ENCODE measurements around the gene PGLYRP2. TPM values are rescaled to one million over a fixed set of nuclear protein-coding genes. Genes with fewer than 3 reads are reported as not detected.

Gene PGLYRP2
- total RNA-seq, 1 donor from 2014 or later, result not detected

DNA sequence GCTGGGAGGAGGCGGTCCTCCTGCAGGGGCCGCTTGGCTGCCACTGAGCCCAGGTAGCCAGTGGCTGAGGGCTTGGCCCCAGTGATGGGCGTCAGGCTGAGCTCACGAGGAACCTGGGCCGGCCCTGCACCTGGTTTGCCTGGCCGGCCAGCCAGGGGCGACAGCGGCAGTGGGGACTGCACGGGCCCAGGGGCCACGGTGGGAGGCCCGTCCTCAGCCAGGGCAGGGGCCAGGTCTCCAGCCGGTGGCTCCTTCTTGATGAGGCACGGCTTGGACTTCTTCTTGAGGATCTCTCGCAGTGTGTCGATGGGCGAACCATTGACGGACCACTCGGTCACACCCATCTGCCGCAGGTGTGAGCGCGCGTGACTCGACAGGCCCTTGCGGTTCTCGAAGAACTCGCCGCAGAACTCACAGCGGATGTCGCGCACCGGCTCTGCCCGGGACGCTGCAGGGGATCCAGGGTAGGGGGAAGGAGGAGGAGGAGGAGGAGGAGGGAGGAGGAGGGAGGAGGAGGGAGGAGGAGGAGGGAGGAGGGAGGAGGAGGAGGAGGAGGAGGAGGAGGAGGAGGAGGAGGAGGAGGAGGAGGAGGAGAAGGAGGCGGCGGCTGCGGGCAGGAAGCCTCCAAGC, 53.9 kb downstream of the PGLYRP2 start:
- Mint-ChIP-seq H3K27me3 (ENCODE audit: low read depth, unreplicated experiment) (no peaks in the 10 kb centered on the region), H3K4me1 (ENCODE audit: low read depth, unreplicated experiment) (peaks cover under 1% of the 10 kb centered on the region), H3K36me3 (ENCODE audit: low read depth, unreplicated experiment) (peaks cover 28% of the 10 kb centered on the region), H3K4me3 (ENCODE audit: unreplicated experiment) (no peak overlapping the region), H3K27ac (ENCODE audit: unreplicated experiment) (no peak overlapping the region), H3K9me3 (ENCODE audit: unreplicated experiment) (no peaks in the 10 kb centered on the region)
- peaks cover 5% of the 10 kb centered on the region for H3K9me3 ChIP-seq (ENCODE audit: insufficient read depth, low read depth, low read length)
- peaks cover 42% of the 10 kb centered on the region for H4K20me1 ChIP-seq (ENCODE audit: insufficient read depth, low read length)
- H3K27ac ChIP-seq (ENCODE audit: low read depth, low read length), result no peak overlapping the region
- no peak overlapping the region for H3K4me3 ChIP-seq (ENCODE audit: insufficient read depth, low read depth, low read length)
- H3K27me3 ChIP-seq (ENCODE audit: insufficient read depth, low read length), result no peaks in the 10 kb centered on the region
- peaks cover 1% of the 10 kb centered on the region for H3K4me1 ChIP-seq (ENCODE audit: insufficient read depth, low read length)
- H3K9ac ChIP-seq (ENCODE audit: low read length), result no peak overlapping the region
- no peak for FAIRE-seq
- H3K4me2 ChIP-seq (ENCODE audit: low read length), result no peak overlapping the region
- peaks cover 20% of the 10 kb centered on the region for H3K36me3 ChIP-seq (ENCODE audit: insufficient read depth, low read length)
- DNase-seq (ENCODE audit: low read depth), result no peak
- H3K79me2 ChIP-seq (ENCODE audit: insufficient read depth, low read length), result peaks cover 33% of the 10 kb centered on the region
- no peak overlapping the region for H2AFZ ChIP-seq (ENCODE audit: low read depth, low read length)
- TF ChIP-seq, protein P1, sequence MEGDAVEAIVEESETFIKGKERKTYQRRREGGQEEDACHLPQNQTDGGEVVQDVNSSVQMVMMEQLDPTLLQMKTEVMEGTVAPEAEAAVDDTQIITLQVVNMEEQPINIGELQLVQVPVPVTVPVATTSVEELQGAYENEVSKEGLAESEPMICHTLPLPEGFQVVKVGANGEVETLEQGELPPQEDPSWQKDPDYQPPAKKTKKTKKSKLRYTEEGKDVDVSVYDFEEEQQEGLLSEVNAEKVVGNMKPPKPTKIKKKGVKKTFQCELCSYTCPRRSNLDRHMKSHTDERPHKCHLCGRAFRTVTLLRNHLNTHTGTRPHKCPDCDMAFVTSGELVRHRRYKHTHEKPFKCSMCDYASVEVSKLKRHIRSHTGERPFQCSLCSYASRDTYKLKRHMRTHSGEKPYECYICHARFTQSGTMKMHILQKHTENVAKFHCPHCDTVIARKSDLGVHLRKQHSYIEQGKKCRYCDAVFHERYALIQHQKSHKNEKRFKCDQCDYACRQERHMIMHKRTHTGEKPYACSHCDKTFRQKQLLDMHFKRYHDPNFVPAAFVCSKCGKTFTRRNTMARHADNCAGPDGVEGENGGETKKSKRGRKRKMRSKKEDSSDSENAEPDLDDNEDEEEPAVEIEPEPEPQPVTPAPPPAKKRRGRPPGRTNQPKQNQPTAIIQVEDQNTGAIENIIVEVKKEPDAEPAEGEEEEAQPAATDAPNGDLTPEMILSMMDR (IDR thresholded peaks at IDR 0.05; ENCODE audit: insufficient read depth, low read depth, low read length), result no peak
- no peak for TF ChIP-seq EZH2 (IDR thresholded peaks at IDR 0.05; ENCODE audit: insufficient read depth, low read length)

DNA sequence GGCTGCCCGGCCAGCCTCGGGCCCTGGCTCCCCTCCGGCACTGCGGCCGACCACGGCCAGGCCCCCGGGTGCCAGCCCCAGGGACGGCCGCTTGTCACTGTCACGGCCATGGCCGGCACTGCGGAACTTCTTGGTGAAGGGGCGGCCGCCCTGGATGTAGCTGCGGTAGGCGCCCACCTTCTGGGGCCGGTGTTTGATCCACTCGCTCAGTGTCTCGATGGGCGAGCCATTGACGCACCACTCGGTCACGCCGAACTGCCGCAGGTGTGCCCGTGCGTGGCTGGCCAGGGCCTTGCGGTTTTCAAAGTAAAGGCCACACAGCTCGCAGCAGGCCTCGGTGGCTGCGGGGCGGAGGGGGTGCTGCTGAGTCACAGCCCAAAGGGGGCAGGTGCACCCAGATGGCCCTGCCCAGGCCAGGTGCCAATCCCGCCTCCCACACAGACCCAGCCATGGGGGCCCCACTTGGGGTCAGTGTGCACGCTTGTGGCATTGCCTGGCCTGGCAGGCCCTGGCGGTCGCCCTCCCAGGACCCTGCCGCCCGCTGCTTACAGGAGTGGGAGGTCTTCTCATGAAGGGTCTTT, 54.5 kb downstream of the PGLYRP2 start:
- TF ChIP-seq EZH2 (IDR thresholded peaks at IDR 0.05; ENCODE audit: insufficient read depth, low read length), result no peak
- TF ChIP-seq, protein P1 (IDR thresholded peaks at IDR 0.05; ENCODE audit: insufficient read depth, low read depth, low read length), result no peak
- DNase-seq (ENCODE audit: low read depth) (no peak), FAIRE-seq (no peak)
- Histone ChIP-seq H3K9ac (ENCODE audit: low read length) (no peak overlapping the region), H3K4me1 (ENCODE audit: insufficient read depth, low read length) (no peaks in the 10 kb centered on the region), H3K36me3 (ENCODE audit: insufficient read depth, low read length) (peaks cover 20% of the 10 kb centered on the region), H4K20me1 (ENCODE audit: insufficient read depth, low read length) (peaks cover 36% of the 10 kb centered on the region), H3K9me3 (ENCODE audit: insufficient read depth, low read depth, low read length) (peaks cover 5% of the 10 kb centered on the region), H3K4me3 (ENCODE audit: insufficient read depth, low read depth, low read length) (no peak overlapping the region), H3K79me2 (ENCODE audit: insufficient read depth, low read length) (peaks cover 27% of the 10 kb centered on the region), H3K27ac (ENCODE audit: low read depth, low read length) (no peak overlapping the region), H2AFZ (ENCODE audit: low read depth, low read length) (no peak overlapping the region), H3K27me3 (ENCODE audit: insufficient read depth, low read length) (no peaks in the 10 kb centered on the region), H3K4me2 (ENCODE audit: low read length) (no peak overlapping the region)
- no peaks in the 10 kb centered on the region for H3K27me3 Mint-ChIP-seq (ENCODE audit: low read depth, unreplicated experiment)
- no peak overlapping the region for H3K27ac Mint-ChIP-seq (ENCODE audit: unreplicated experiment)
- H3K36me3 Mint-ChIP-seq (ENCODE audit: low read depth, unreplicated experiment), result peaks cover 27% of the 10 kb centered on the region
- no peaks in the 10 kb centered on the region for H3K4me1 Mint-ChIP-seq (ENCODE audit: low read depth, unreplicated experiment)
- H3K4me3 Mint-ChIP-seq (ENCODE audit: unreplicated experiment), result no peak overlapping the region
- no peaks in the 10 kb centered on the region for H3K9me3 Mint-ChIP-seq (ENCODE audit: unreplicated experiment)

DNA sequence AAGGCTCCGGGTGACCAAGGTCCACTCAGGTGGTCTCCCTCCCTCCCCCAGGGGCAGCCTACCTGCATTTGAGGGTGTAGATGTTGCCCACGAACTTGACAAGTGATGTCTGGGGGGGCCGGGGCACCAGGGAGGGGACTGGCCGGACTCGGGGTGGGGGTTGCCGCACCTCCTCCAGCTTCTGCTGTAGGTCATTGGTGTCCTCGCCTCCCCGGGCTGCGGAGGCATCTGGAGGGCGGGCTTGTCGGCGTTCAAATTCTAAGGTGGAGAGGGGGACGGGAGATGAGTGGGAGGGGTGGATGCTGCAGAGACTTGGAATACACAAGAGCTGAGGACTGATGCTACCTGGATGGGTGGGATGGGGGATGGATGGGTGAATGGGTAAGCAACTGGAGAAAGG, 55.2 kb downstream of the PGLYRP2 start:
- no peak for DNase-seq (ENCODE audit: low read depth)
- H3K36me3 Mint-ChIP-seq (ENCODE audit: low read depth, unreplicated experiment), result peaks cover 30% of the 10 kb centered on the region
- Histone ChIP-seq H4K20me1 (ENCODE audit: insufficient read depth, low read length) (peaks cover 30% of the 10 kb centered on the region), H3K9me3 (ENCODE audit: insufficient read depth, low read depth, low read length) (peaks cover 5% of the 10 kb centered on the region), H3K27me3 (ENCODE audit: insufficient read depth, low read length) (no peaks in the 10 kb centered on the region), H3K4me1 (ENCODE audit: insufficient read depth, low read length) (peaks cover 6% of the 10 kb centered on the region), H3K4me2 (ENCODE audit: low read length) (no peak overlapping the region), H2AFZ (ENCODE audit: low read depth, low read length) (no peak overlapping the region), H3K27ac (ENCODE audit: low read depth, low read length) (no peak overlapping the region), H3K9ac (ENCODE audit: low read length) (no peak overlapping the region), H3K36me3 (ENCODE audit: insufficient read depth, low read length) (peaks cover 20% of the 10 kb centered on the region), H3K4me3 (ENCODE audit: insufficient read depth, low read depth, low read length) (no peak overlapping the region), H3K79me2 (ENCODE audit: insufficient read depth, low read length) (peaks cover 20% of the 10 kb centered on the region)
- H3K4me3 Mint-ChIP-seq (ENCODE audit: unreplicated experiment), result no peak overlapping the region
- TF ChIP-seq, protein P1 (IDR thresholded peaks at IDR 0.05; ENCODE audit: insufficient read depth, low read depth, low read length), result no peak
- TF ChIP-seq EZH2 (IDR thresholded peaks at IDR 0.05; ENCODE audit: insufficient read depth, low read length), result no peak
- H3K9me3 Mint-ChIP-seq (ENCODE audit: unreplicated experiment), result no peaks in the 10 kb centered on the region
- H3K27me3 Mint-ChIP-seq (ENCODE audit: low read depth, unreplicated experiment), result no peaks in the 10 kb centered on the region
- peaks cover 1% of the 10 kb centered on the region for H3K4me1 Mint-ChIP-seq (ENCODE audit: low read depth, unreplicated experiment)
- no peak for FAIRE-seq
- no peak overlapping the region for H3K27ac Mint-ChIP-seq (ENCODE audit: unreplicated experiment)
